Adrenal gland (tissue), 12 donors: Measurements from ENCODE around the gene LRRC3B. TPM values are rescaled to one million over a fixed set of nuclear protein-coding genes. Genes with fewer than 3 reads are reported as not detected.

Source experiments
- DNase-seq, 7 donors: peaks; one replicate each; pipeline ENCODE4 v3.0.0-alpha.2; 2019 to 2020
- H3K27ac ChIP-seq, 5 donors: fragments of 200-600 bp; sonication (generic) in 4 of 5; 1 replicate in 3 of 5; 2 replicates in 2 of 5; pipeline versions ENCODE4 v1.5.1 to v1.8.0; 2016 to 2020; ENCODE audit warnings: mild to moderate bottlenecking in 1 of 5
- H3K27me3 ChIP-seq: fragments of 200-600 bp; 2 replicates; pipeline ENCODE4 v1.8.0; 2021
- H3K36me3 ChIP-seq, 2 donors: fragments of 200-600 bp; replicated peaks in 1 of 2; 1 replicate in 1 of 2; 2 replicates in 1 of 2; pipeline versions ENCODE4 v1.5.1 to v1.8.0; 2018 to 2022
- H3K4me1 ChIP-seq, 2 donors: fragments of 200-600 bp; replicated peaks in 1 of 2; 1 replicate in 1 of 2; 2 replicates in 1 of 2; pipeline versions ENCODE4 v1.5.1 to v1.8.0; 2018 to 2021
- H3K4me3 ChIP-seq, 4 donors: fragments of 200-600 bp; sonication (generic) in 3 of 4; one replicate each; pipeline ENCODE4 v1.5.1; 2016 to 2018
- H3K9me3 ChIP-seq, 3 donors: fragments of 200-600 bp; sonication (generic) in 1 of 3; replicated peaks in 1 of 3; 1 replicate in 2 of 3; 2 replicates in 1 of 3; pipeline versions ENCODE4 v1.5.1 to v1.8.0; 2016 to 2021
- CTCF ChIP-seq, 6 experiments: fragments of 450-650 bp in 4 of 6; fragments of 200-600 bp in 2 of 6; sonication (generic) in 1 of 6; IDR thresholded peaks; 1 replicate in 5 of 6; 2 replicates in 1 of 6; pipeline versions ENCODE4 v1.5.1 to v1.8.0; 2016 to 2021; ENCODE audit warnings: antibody characterized with exemption in 6 of 6, mild to moderate bottlenecking in 2 of 6, moderate library complexity in 1 of 6
- POLR2A ChIP-seq, 2 donors: fragments of 450-650 bp; IDR thresholded peaks; one replicate each; pipeline ENCODE4 v1.6.1; 2017; ENCODE audit warnings: antibody characterized with exemption in 2 of 2, mild to moderate bottlenecking in 2 of 2, moderate library complexity in 1 of 2
- WGBS, 4 donors: extraction: QIAGEN DNeasy Blood & Tissue Kit in 2 of 4; methylation state at CpG; one replicate each; pipeline versions ENCODE4 v1.1.5 to v1.1.7; 2013 to 2017; 5-methylcytosine and 5-hydroxymethylcytosine counted together
- intact Hi-C, 2 donors: fragments of 100-400 bp; cut with DNase I; formaldehyde crosslinking; loops; one replicate each; pipeline versions ENCODE4 v1.14.1 to v1.15.0; 2022 to 2023
- polyA plus RNA-seq, 3 donors: library from polyadenylated mRNA; stranded (reverse); fragments of 200-250 nt in 2 of 3; fragments of 350-450 nt in 1 of 3; fragmentation: Illumina TruSeq in 1 of 3; extraction: RNeasy Lipid Tissue Mini Kit (QIAGEN cat#74804) in 1 of 3; gene quantifications; one replicate each; pipeline ENCODE4 v1.2.3, GENCODE V29; 2013 to 2014
- total RNA-seq, 9 donors: library from RNA; depleted of rRNA in 4 of 9; stranded (reverse); fragments of >200 nt in 4 of 9; fragments of 120-200 nt in 1 of 9; fragmentation: NEBNext Ultra II Directional in 1 of 9; extraction: Animal tissue kit (Norgen Biotek cat#: 25700) in 1 of 9; gene quantifications; one replicate each; pipeline versions ENCODE4 v1.1.0 to v1.2.4, GENCODE V29; 2013 to 2023
- donor health status: healthy with polysubstance abuse.
- donor health status: Bipolar disorder and iron deficiency.
- donor health status: DM: yes; HTN: yes; CAD: no.
- donor health status: DM: no; HTN: no; CAD: no.
- donor health status: DM: no; HTN: no; CAD: no.
- donor health status: DM: yes; HTN: yes; CAD: no.

LRRC3B gene
- total and polyA plus RNA-seq, 12 donors: 0.07 to 0.28 (median 0.13) TPM; not detected in 9

GRCh38 chr3:26588931-26589330, 33.6 kb upstream of the LRRC3B start:
- TF ChIP-seq CTCF (IDR thresholded peaks at IDR 0.05) (no peak), POLR2A (IDR thresholded peaks at IDR 0.05) (no peak)
- H3K36me3 ChIP-seq: no peaks in the 10 kb centered on the region
- intact Hi-C loops: no loop called here
- H3K27me3 ChIP-seq: no peaks in the 10 kb centered on the region
- no peak overlapping the region for H3K27ac ChIP-seq
- no peak for DNase-seq
- WGBS, 4 donors: 36 to 79% (median 50%) methylated on average over 2 of the region's 2 CpGs
- H3K4me3 ChIP-seq: no peak overlapping the region
- H3K4me1 ChIP-seq: no peaks in the 10 kb centered on the region
- no peaks in the 10 kb centered on the region for H3K9me3 ChIP-seq

DNA sequence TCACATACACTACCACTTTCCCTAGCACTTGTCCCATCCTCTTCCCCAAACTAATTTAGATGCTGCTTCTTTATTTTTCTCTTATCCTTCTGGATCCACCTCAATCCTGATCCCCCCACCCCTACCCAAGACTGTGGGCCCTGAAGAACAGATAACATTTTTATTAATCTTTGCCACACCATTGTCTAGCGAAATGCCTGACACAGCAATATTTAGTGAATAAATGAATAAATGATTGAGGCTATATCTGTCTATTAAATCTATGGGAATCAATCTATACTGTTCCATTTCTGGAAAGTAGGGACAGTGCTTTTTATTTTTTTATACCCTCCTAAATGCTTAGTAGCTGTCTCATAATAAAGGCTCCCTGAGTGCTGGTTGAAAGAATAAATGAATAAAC, 32.9 kb upstream of the LRRC3B start:
- H3K9me3 ChIP-seq: no peaks in the 10 kb centered on the region
- no peaks in the 10 kb centered on the region for H3K4me1 ChIP-seq
- WGBS, 4 donors: 43 to 90% (median 88%) methylated on average over 1 of the region's 1 CpG
- no peak overlapping the region for H3K4me3 ChIP-seq
- H3K36me3 ChIP-seq: no peaks in the 10 kb centered on the region
- TF ChIP-seq POLR2A (IDR thresholded peaks at IDR 0.05): no peak
- TF ChIP-seq CTCF (IDR thresholded peaks at IDR 0.05): no peak
- no peak for DNase-seq
- H3K27ac ChIP-seq: no peak overlapping the region
- H3K27me3 ChIP-seq: no peaks in the 10 kb centered on the region
- intact Hi-C loops: no loop called here

DNA sequence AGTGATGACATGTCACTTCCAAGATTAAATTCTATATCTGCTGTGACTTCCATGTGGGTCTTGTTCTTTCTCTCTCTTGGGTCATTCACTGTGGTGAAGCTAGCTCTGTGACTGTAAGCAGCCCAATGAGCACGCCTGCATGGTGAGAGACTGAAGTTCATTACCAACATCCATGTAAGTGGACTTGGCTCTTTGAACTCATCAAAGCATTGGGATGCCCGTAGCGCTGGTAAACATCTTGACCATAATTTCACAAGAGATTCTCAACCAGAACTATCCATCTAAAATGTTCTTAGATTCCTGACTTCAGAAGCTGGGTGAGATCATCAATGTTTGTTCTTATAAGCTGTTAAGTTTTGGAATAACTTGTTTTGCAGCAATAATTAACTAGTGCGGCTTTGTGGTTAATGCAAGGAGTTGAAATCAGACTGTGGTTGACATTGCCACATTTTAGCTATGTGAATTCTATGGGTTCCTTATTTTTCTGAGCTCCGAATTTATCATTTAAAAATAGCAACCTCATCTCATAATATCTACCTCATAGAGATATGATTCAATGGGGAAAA, 31.6 kb upstream of the LRRC3B start:
- Histone ChIP-seq H3K27me3 (no peaks in the 10 kb centered on the region), H3K4me1 (no peaks in the 10 kb centered on the region), H3K27ac (no peak overlapping the region), H3K36me3 (no peaks in the 10 kb centered on the region), H3K9me3 (no peaks in the 10 kb centered on the region), H3K4me3 (no peak overlapping the region)
- 74 to 83% (median 80%) methylated on average over 5 of the region's 5 CpGs for WGBS, 4 donors
- TF ChIP-seq POLR2A (IDR thresholded peaks at IDR 0.05): no peak
- TF ChIP-seq CTCF (IDR thresholded peaks at IDR 0.05): no peak
- intact Hi-C loops: no loop called here
- no peak for DNase-seq

DNA sequence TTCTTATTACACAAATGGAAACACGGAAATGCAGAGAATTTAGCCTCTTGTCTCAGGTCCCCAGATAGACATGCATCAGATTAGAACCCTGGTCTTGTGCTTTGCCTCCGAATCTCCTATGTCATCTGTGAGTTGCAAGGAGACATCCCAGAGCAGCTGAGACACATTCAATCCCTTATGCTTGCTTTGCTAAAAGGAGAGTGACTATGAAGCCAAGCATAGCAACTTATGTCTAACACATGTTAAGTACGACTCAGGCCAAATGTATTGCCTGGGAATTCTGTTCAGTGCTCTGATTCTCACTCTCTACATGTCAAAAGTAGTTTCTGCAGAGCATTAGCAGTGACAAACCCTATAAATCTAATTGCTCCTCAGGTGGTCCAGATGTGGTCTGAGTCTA, 30.6 kb upstream of the LRRC3B start:
- H3K27ac ChIP-seq: no peak overlapping the region
- no peaks in the 10 kb centered on the region for H3K36me3 ChIP-seq
- 68 to 77% (median 74%) methylated on average over 3 of the region's 3 CpGs for WGBS, 4 donors
- no peak overlapping the region for H3K4me3 ChIP-seq
- H3K4me1 ChIP-seq: no peaks in the 10 kb centered on the region
- no peaks in the 10 kb centered on the region for H3K27me3 ChIP-seq
- H3K9me3 ChIP-seq: no peaks in the 10 kb centered on the region
- DNase-seq: no peak
- no peak for TF ChIP-seq CTCF (IDR thresholded peaks at IDR 0.05)
- no peak for TF ChIP-seq POLR2A (IDR thresholded peaks at IDR 0.05)
- intact Hi-C loops: no loop called here
